ENCODE data around the gene ANKS3. TPM values are rescaled to one million over a fixed set of nuclear protein-coding genes. Genes with fewer than 3 reads are reported as not detected.

The ANKS3 gene
- total RNA-seq, 2 experiments from 2014 or later: 17.6 to 21.7 TPM

- Histone ChIP-seq H3K4me3 (ENCODE audit: low read depth, low read length, poor library complexity, severe bottlenecking) (no peak overlapping the region), H3K9me3 (ENCODE audit: low read length) (no peaks in the 10 kb centered on the region), H3K4me1 (ENCODE audit: insufficient read depth, low read length, poor library complexity, severe bottlenecking) (no peaks in the 10 kb centered on the region), H4K20me1 (ENCODE audit: insufficient read depth, low read length) (no peaks in the 10 kb centered on the region), H3K36me3 (ENCODE audit: insufficient read depth, low read length) (peaks cover 17% of the 10 kb centered on the region; the same call in 1 of the 2 replicates), H3K27ac (ENCODE audit: low read depth, low read length, poor library complexity, severe bottlenecking) (no peak overlapping the region), H2AFZ (ENCODE audit: low read length) (no peak overlapping the region), H3K79me2 (ENCODE audit: insufficient read depth, low read depth, low read length) (no peaks in the 10 kb centered on the region), H3K4me2 (ENCODE audit: low read length) (no peak overlapping the region), H3K9me2 (ENCODE audit: insufficient read depth, low read length) (no peaks in the 10 kb centered on the region)
- DNase-seq (ENCODE audit: low spot score): no peak
- CTCF ChIA-PET (ENCODE audit: unreplicated experiment): no interaction called here
- intact Hi-C loops (cut with micrococcal nuclease; ENCODE audit: unreplicated experiment): no loop called here
- BruUV-seq (replicated peaks): no TSS peak
- TF ChIP-seq EZH2phosphoT487 (IDR thresholded peaks at IDR 0.05; ENCODE audit: borderline replicate concordance, low read depth, low read length): no peak
- no peak for TF ChIP-seq CTCF (conservative IDR thresholded peaks at IDR 0.05; ENCODE audit: low read length)
- POLR2A ChIA-PET: no interaction called here
Observed at GRCh38 chr16:4656221-4656620, 77.8 kb downstream of the ANKS3 start.

GRCh38 chr16:4655801-4656200 lies 78.3 kb downstream of the ANKS3 start:
- no peaks in the 10 kb centered on the region for H3K4me1 ChIP-seq (ENCODE audit: insufficient read depth, low read length, poor library complexity, severe bottlenecking)
- BruUV-seq (replicated peaks): no TSS peak
- CTCF ChIA-PET (ENCODE audit: unreplicated experiment): no interaction called here
- no peak overlapping the region for H2AFZ ChIP-seq (ENCODE audit: low read length)
- H3K27ac ChIP-seq (ENCODE audit: low read depth, low read length, poor library complexity, severe bottlenecking): no peak overlapping the region
- POLR2A ChIA-PET: no interaction called here
- no peak overlapping the region for H3K4me2 ChIP-seq (ENCODE audit: low read length)
- intact Hi-C loops (cut with micrococcal nuclease; ENCODE audit: unreplicated experiment): no loop called here
- no peak for TF ChIP-seq EZH2phosphoT487 (IDR thresholded peaks at IDR 0.05; ENCODE audit: borderline replicate concordance, low read depth, low read length)
- no peak for TF ChIP-seq CTCF (conservative IDR thresholded peaks at IDR 0.05; ENCODE audit: low read length)
- peaks cover 22% of the 10 kb centered on the region; the same call in 1 of the 2 replicates for H3K36me3 ChIP-seq (ENCODE audit: insufficient read depth, low read length)
- no peak overlapping the region for H3K4me3 ChIP-seq (ENCODE audit: low read depth, low read length, poor library complexity, severe bottlenecking)
- no peaks in the 10 kb centered on the region for H3K9me3 ChIP-seq (ENCODE audit: low read length)
- H3K9me2 ChIP-seq (ENCODE audit: insufficient read depth, low read length): no peaks in the 10 kb centered on the region
- no peaks in the 10 kb centered on the region for H4K20me1 ChIP-seq (ENCODE audit: insufficient read depth, low read length)
- no peaks in the 10 kb centered on the region for H3K79me2 ChIP-seq (ENCODE audit: insufficient read depth, low read depth, low read length)
- no peak for DNase-seq (ENCODE audit: low spot score)

GRCh38 chr16:4654964-4655590 lies 79.0 kb downstream of the ANKS3 start:
- ChIA-PET POLR2A (no interaction called here), CTCF (ENCODE audit: unreplicated experiment) (no interaction called here)
- Histone ChIP-seq H3K79me2 (ENCODE audit: insufficient read depth, low read depth, low read length) (no peaks in the 10 kb centered on the region), H3K9me2 (ENCODE audit: insufficient read depth, low read length) (no peaks in the 10 kb centered on the region), H3K4me2 (ENCODE audit: low read length) (no peak overlapping the region), H3K27ac (ENCODE audit: low read depth, low read length, poor library complexity, severe bottlenecking) (no peak overlapping the region), H3K9me3 (ENCODE audit: low read length) (no peaks in the 10 kb centered on the region), H3K4me3 (ENCODE audit: low read depth, low read length, poor library complexity, severe bottlenecking) (no peak overlapping the region), H3K4me1 (ENCODE audit: insufficient read depth, low read length, poor library complexity, severe bottlenecking) (no peaks in the 10 kb centered on the region), H4K20me1 (ENCODE audit: insufficient read depth, low read length) (no peaks in the 10 kb centered on the region), H2AFZ (ENCODE audit: low read length) (no peak overlapping the region), H3K36me3 (ENCODE audit: insufficient read depth, low read length) (peaks cover 23% of the 10 kb centered on the region; the same call in 1 of the 2 replicates)
- DNase-seq (ENCODE audit: low spot score): no peak
- no peak for TF ChIP-seq EZH2phosphoT487 (IDR thresholded peaks at IDR 0.05; ENCODE audit: borderline replicate concordance, low read depth, low read length)
- no peak for TF ChIP-seq CTCF (conservative IDR thresholded peaks at IDR 0.05; ENCODE audit: low read length)
- intact Hi-C loops (cut with micrococcal nuclease; ENCODE audit: unreplicated experiment): no loop called here
- BruUV-seq (replicated peaks): no TSS peak
